ENCODE measurements around the gene EXOC6B. TPM values are rescaled to one million over a fixed set of nuclear protein-coding genes. Genes with fewer than 3 reads are reported as not detected.

EXOC6B gene
- total RNA-seq, 2 donors from 2014 or later: 51.3 to 68.9 TPM

- Histone ChIP-seq H3K9me3 (ENCODE audit: control insufficient read depth, low read length) (no peaks in the 10 kb centered on the region), H3K27me3 (ENCODE audit: control insufficient read depth, insufficient read depth, low read length, poor library complexity, severe bottlenecking) (no peaks in the 10 kb centered on the region), H3K27ac (ENCODE audit: low read depth, low read length) (no peak overlapping the region), H3K4me1 (ENCODE audit: control insufficient read depth, insufficient read depth, low read length) (no peaks in the 10 kb centered on the region), H3K4me3 (ENCODE audit: low read length) (no peak overlapping the region), H3K9ac (ENCODE audit: extremely low read depth, low read length, poor library complexity, severe bottlenecking) (no peak overlapping the region), H3K36me3 (ENCODE audit: control insufficient read depth, insufficient read depth, low read length) (no peaks in the 10 kb centered on the region)
- no peaks in the 10 kb centered on the region for H3K4me1 Mint-ChIP-seq
- no peak overlapping the region for H3K4me3 Mint-ChIP-seq
- no peaks in the 10 kb centered on the region for H3K27me3 Mint-ChIP-seq (ENCODE audit: insufficient read depth)
- no peaks in the 10 kb centered on the region for H3K9me3 Mint-ChIP-seq
- no peak for TF ChIP-seq CTCF (conservative IDR thresholded peaks at IDR 0.05)
- DNase-seq: no peak
- H3K36me3 Mint-ChIP-seq (ENCODE audit: low read depth): no peaks in the 10 kb centered on the region
- no peak overlapping the region for H3K27ac Mint-ChIP-seq
These were observed 462.4 kb downstream of the EXOC6B start for GRCh38 chr2:72363406-72363805.

GRCh38 chr2:72362733-72363132, 463.1 kb downstream of the EXOC6B start:
- H3K27me3 Mint-ChIP-seq (ENCODE audit: insufficient read depth): no peaks in the 10 kb centered on the region
- no peaks in the 10 kb centered on the region for H3K36me3 ChIP-seq (ENCODE audit: control insufficient read depth, insufficient read depth, low read length)
- no peaks in the 10 kb centered on the region for H3K4me1 ChIP-seq (ENCODE audit: control insufficient read depth, insufficient read depth, low read length)
- no peak overlapping the region for H3K27ac Mint-ChIP-seq
- H3K4me3 Mint-ChIP-seq: no peak overlapping the region
- H3K27ac ChIP-seq (ENCODE audit: low read depth, low read length): no peak overlapping the region
- no peak overlapping the region for H3K4me3 ChIP-seq (ENCODE audit: low read length)
- no peaks in the 10 kb centered on the region for H3K36me3 Mint-ChIP-seq (ENCODE audit: low read depth)
- H3K27me3 ChIP-seq (ENCODE audit: control insufficient read depth, insufficient read depth, low read length, poor library complexity, severe bottlenecking): no peaks in the 10 kb centered on the region
- DNase-seq: no peak
- TF ChIP-seq CTCF (conservative IDR thresholded peaks at IDR 0.05): no peak
- no peaks in the 10 kb centered on the region for H3K9me3 Mint-ChIP-seq
- H3K9ac ChIP-seq (ENCODE audit: extremely low read depth, low read length, poor library complexity, severe bottlenecking): no peak overlapping the region
- no peaks in the 10 kb centered on the region for H3K9me3 ChIP-seq (ENCODE audit: control insufficient read depth, low read length)
- H3K4me1 Mint-ChIP-seq: no peaks in the 10 kb centered on the region

- no peaks in the 10 kb centered on the region for H3K4me1 ChIP-seq (ENCODE audit: control insufficient read depth, insufficient read depth, low read length)
- H3K9ac ChIP-seq (ENCODE audit: extremely low read depth, low read length, poor library complexity, severe bottlenecking): no peak overlapping the region
- Mint-ChIP-seq H3K4me3 (no peak overlapping the region), H3K36me3 (ENCODE audit: low read depth) (peaks cover 4% of the 10 kb centered on the region), H3K9me3 (no peaks in the 10 kb centered on the region), H3K27ac (no peak overlapping the region), H3K27me3 (ENCODE audit: insufficient read depth) (no peaks in the 10 kb centered on the region), H3K4me1 (no peaks in the 10 kb centered on the region)
- DNase-seq: no peak
- no peaks in the 10 kb centered on the region for H3K27me3 ChIP-seq (ENCODE audit: control insufficient read depth, insufficient read depth, low read length, poor library complexity, severe bottlenecking)
- no peak for TF ChIP-seq CTCF (conservative IDR thresholded peaks at IDR 0.05)
- H3K4me3 ChIP-seq (ENCODE audit: low read length): no peak overlapping the region
- 97 to 100% methylated on average over 2 of the region's 2 CpGs for WGBS, 2 experiments (ENCODE audit: insufficient coverage in 1 of 2, insufficient read length in 1 of 2)
- no peaks in the 10 kb centered on the region for H3K9me3 ChIP-seq (ENCODE audit: control insufficient read depth, low read length)
- H3K36me3 ChIP-seq (ENCODE audit: control insufficient read depth, insufficient read depth, low read length): no peaks in the 10 kb centered on the region
- H3K27ac ChIP-seq (ENCODE audit: low read depth, low read length): no peak overlapping the region
These were observed 464.3 kb downstream of the EXOC6B start for GRCh38 chr2:72361521-72361920.
